ENCODE data around the gene TRMT61B.

Gene TRMT61B

DNA sequence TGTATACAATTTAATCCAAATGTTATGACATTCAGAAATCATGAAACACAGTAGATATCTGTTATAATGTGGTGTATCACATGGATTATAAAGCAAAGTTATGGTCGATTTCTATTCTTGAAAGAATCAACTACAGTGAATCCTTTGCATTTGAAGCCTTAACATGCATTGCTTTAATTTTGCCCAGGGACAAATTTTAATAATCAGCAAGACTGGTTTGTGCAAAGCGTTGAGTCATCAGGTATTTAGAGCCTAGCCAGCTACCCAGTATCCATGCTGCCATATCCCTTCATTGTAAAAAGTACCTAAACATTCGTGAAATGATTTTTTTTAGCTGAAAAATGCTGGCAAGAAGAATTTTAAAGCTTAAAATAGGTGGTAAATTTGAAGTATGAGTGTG lies 68.4 kb downstream of the TRMT61B start (continued):
- TF ChIP-seq ZNF777 (tag by site-specific recombination; IDR thresholded peaks at IDR 0.05; ENCODE audit: borderline replicate concordance) (no peak), ZNF121 (tag by site-specific recombination; IDR thresholded peaks at IDR 0.05) (no peak), ZBTB20 (tag by site-specific recombination; IDR thresholded peaks at IDR 0.05) (no peak)

Measured in HEK293 (cell line).